Keratinocyte (primary cell): ENCODE data around the gene MYT1. TPM values are rescaled to one million over a fixed set of nuclear protein-coding genes. Genes with fewer than 3 reads are reported as not detected.

Experiments
- DNase-seq: peaks from one replicate; pipeline ENCODE4 v3.0.0-alpha.2; 2011; ENCODE audit warnings: low read depth, missing footprints, low spot score
- FAIRE-seq: peaks from 2 replicates; lab custom pipeline; 2011; peaks lifted over from hg19 to GRCh38; lab: Jason Lieb, UNC
- H2AFZ ChIP-seq: 2 replicates; pipeline ENCODE4 v1.6.0; 2012; ENCODE audit warnings: low read length, control low read depth, inconsistent platforms; ENCODE audit not compliant: control insufficient read depth
- H3K27ac ChIP-seq: 2 replicates; pipeline ENCODE4 v1.5.1; 2011; ENCODE audit warnings: low read length; ENCODE audit not compliant: control insufficient read depth, insufficient read depth
- H3K27me3 ChIP-seq: 3 replicates; pipeline ENCODE4 v1.6.0; 2011; ENCODE audit warnings: low read length; ENCODE audit not compliant: control insufficient read depth, insufficient read depth; ENCODE audit errors: extremely low read depth
- H3K36me3 ChIP-seq, 2 experiments: 2 replicates in 1 of 2; 3 replicates in 1 of 2; pipeline ENCODE4 v1.5.1; 2011; ENCODE audit warnings: low read length in 2 of 2, mild to moderate bottlenecking in 1 of 2; ENCODE audit not compliant: control insufficient read depth in 2 of 2, insufficient read depth in 2 of 2; ENCODE audit errors: extremely low read depth in 1 of 2
- H3K4me1 ChIP-seq: 3 replicates; pipeline ENCODE4 v1.5.1; 2011; ENCODE audit warnings: low read length; ENCODE audit not compliant: control insufficient read depth, insufficient read depth; ENCODE audit errors: extremely low read depth
- H3K4me2 ChIP-seq: 3 replicates; pipeline ENCODE4 v1.6.0; 2011; ENCODE audit warnings: low read depth, low read length; ENCODE audit not compliant: control insufficient read depth, insufficient read depth; ENCODE audit errors: extremely low read depth
- H3K4me3 ChIP-seq, 3 experiments: fragments of 200-600 bp in 1 of 3; sonication (generic) in 1 of 3; 2 replicates in 2 of 3; 3 replicates in 1 of 3; pipeline ENCODE4 v1.5.1; 2011 to 2016; ENCODE audit warnings: low read length in 3 of 3, mild to moderate bottlenecking in 3 of 3, control low read depth in 2 of 3, inconsistent platforms in 1 of 3, low read depth in 1 of 3, mixed read lengths in 1 of 3, mixed run types in 1 of 3, moderate library complexity in 1 of 3; ENCODE audit not compliant: control insufficient read depth in 2 of 3, insufficient read depth in 2 of 3; ENCODE audit errors: extremely low read depth in 1 of 3
- H3K79me2 ChIP-seq: 2 replicates; pipeline ENCODE4 v1.6.0; 2012; ENCODE audit warnings: low read length; ENCODE audit not compliant: control insufficient read depth, insufficient read depth
- H3K9ac ChIP-seq: 3 replicates; pipeline ENCODE4 v1.6.0; 2011; ENCODE audit warnings: low read length; ENCODE audit not compliant: control insufficient read depth, insufficient read depth; ENCODE audit errors: extremely low read depth
- H3K9me1 ChIP-seq: 3 replicates; pipeline ENCODE4 v1.6.0; 2011; ENCODE audit warnings: low read length; ENCODE audit not compliant: control insufficient read depth, insufficient read depth; ENCODE audit errors: extremely low read depth
- H3K9me3 ChIP-seq: 2 replicates; pipeline ENCODE4 v1.5.1; 2012; ENCODE audit warnings: low read depth, low read length; ENCODE audit not compliant: control insufficient read depth
- H4K20me1 ChIP-seq: 3 replicates; pipeline ENCODE4 v1.6.0; 2011; ENCODE audit warnings: low read length; ENCODE audit not compliant: control insufficient read depth, insufficient read depth; ENCODE audit errors: extremely low read depth
- EZH2 ChIP-seq: IDR thresholded peaks from one replicate; pipeline ENCODE4 v1.6.1; 2012; ENCODE audit warnings: inconsistent platforms, mild to moderate bottlenecking, low read length, moderate library complexity
- dilution Hi-C: fragments of 300-500 bp; cut with MboI; formaldehyde crosslinking; loops from one replicate; pipeline ENCODE4 v1.7.0; 2020; ENCODE audit warnings: low sequenced_read_pairs; ENCODE audit not compliant: extremely low pct_ligation_motif_present
- polyA plus RNA-seq, 5 experiments: library from polyadenylated mRNA; depleted of rRNA in 3 of 5; stranded (reverse) in 3 of 5; stranded (forward) in 1 of 5; unstranded in 1 of 5; fragments of >200 nt; gene quantifications; 1 replicate in 1 of 5; 2 replicates in 3 of 5; 3 replicates in 1 of 5; pipeline versions ENCODE4 v1.2.1 to v1.2.3, GENCODE V29; 2011 to 2012; ENCODE audit warnings: missing spikeins in 2 of 5, low read depth in 1 of 5, low replicate concordance in 1 of 5
- TF ChIP-seq, protein P1 (sequence below), 3 experiments: IDR thresholded peaks in 1 of 3; conservative IDR thresholded peaks in 1 of 3; optimal IDR thresholded peaks in 1 of 3; 2 replicates in 2 of 3; 3 replicates in 1 of 3; pipeline versions ENCODE3 to v1.5.1; 2011; ENCODE audit warnings: low read length in 3 of 3, mild to moderate bottlenecking in 3 of 3, moderate library complexity in 2 of 3, control low read depth in 1 of 3, inconsistent platforms in 1 of 3; ENCODE audit not compliant: insufficient read depth in 2 of 3; ENCODE audit errors: extremely low read depth in 1 of 3

MYT1 gene
- polyA plus RNA-seq, 1 donor (not counting 4 experiments of a cell fraction or from before 2014, with no cell fraction given): not detected

DNA sequence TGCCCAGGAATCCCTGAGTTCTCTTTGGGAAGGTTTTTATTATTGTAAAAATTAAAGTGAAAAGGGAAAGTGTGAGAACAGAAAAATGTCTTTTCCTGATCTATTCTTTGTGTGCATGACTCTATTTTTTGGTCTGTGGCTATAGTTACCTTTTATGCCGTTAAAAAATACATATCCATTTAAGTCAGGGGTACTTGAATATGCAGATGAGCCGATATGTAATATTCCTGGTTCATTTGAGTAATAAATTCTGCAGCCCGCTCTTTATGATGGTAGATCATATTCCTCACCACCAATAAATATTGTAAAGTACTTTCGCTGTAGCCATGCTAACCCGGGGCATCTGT, 503 bp upstream of the MYT1 start:
- Histone ChIP-seq H4K20me1 (no peaks in the 10 kb centered on the region), H3K79me2 (no peaks in the 10 kb centered on the region), H3K4me3 (no peak overlapping the region), H3K9me3 (no peaks in the 10 kb centered on the region), H3K4me1 (no peaks in the 10 kb centered on the region), H3K9ac (no peak overlapping the region), H3K27ac (no peak overlapping the region), H3K4me2 (no peak overlapping the region), H2AFZ (no peak overlapping the region), H3K9me1 (no peaks in the 10 kb centered on the region), H3K36me3 (no peaks in the 10 kb centered on the region), H3K27me3 (peaks cover 67% of the 10 kb centered on the region)
- TF ChIP-seq, protein P1, sequence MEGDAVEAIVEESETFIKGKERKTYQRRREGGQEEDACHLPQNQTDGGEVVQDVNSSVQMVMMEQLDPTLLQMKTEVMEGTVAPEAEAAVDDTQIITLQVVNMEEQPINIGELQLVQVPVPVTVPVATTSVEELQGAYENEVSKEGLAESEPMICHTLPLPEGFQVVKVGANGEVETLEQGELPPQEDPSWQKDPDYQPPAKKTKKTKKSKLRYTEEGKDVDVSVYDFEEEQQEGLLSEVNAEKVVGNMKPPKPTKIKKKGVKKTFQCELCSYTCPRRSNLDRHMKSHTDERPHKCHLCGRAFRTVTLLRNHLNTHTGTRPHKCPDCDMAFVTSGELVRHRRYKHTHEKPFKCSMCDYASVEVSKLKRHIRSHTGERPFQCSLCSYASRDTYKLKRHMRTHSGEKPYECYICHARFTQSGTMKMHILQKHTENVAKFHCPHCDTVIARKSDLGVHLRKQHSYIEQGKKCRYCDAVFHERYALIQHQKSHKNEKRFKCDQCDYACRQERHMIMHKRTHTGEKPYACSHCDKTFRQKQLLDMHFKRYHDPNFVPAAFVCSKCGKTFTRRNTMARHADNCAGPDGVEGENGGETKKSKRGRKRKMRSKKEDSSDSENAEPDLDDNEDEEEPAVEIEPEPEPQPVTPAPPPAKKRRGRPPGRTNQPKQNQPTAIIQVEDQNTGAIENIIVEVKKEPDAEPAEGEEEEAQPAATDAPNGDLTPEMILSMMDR (optimal IDR thresholded peaks at IDR 0.05 in 1 of 3, IDR thresholded peaks at IDR 0.05 in 1 of 3, conservative IDR thresholded peaks at IDR 0.05 in 1 of 3; ENCODE audit: extremely low read depth in 1 of 3, insufficient read depth in 2 of 3, low read length in 3 of 3): no peak
- no peak for TF ChIP-seq EZH2
- FAIRE-seq: no peak
- dilution Hi-C loops: no loop called here
- no peak for DNase-seq

DNA sequence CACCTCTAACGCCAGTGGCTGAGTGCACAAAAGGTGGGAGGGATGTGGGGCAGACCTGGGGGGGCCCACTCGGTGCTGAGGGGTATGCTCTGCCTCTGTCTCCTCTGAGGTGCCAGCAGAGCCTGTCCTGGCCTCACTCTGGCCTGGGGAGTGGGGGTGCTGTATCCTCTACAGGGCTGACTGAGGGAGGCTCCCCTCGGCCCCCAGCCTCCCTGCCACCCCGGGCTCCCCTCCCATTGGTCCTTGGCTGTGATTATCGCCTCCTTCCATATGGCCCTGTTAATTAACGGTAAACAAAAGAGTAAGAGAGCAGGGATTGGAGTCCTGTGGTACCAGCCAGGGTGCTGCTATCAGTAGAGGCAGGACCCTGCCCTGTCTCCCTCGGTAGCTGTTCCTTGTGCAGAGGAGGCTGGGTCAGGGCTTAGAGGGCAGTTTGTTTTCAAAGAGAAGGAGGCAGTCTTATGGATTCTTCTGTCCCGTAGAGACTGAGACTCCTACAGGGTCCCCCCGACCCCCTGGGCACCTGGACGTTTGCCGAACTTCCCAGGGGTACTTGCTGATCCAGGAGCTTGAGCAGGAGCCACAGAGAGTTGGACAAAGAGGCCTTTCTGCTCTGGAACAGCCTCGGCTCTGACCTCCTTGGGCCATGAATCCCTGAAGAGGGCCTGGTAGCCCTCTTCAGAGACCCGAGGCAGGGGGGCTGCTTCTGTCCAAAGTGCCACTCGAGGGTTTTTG, 1.8 kb downstream of the MYT1 start:
- no peak overlapping the region for H3K9ac ChIP-seq
- no peaks in the 10 kb centered on the region for H3K9me1 ChIP-seq
- no peaks in the 10 kb centered on the region for H3K4me1 ChIP-seq
- no peak overlapping the region for H2AFZ ChIP-seq
- FAIRE-seq (no peak), DNase-seq (no peak)
- H3K36me3 ChIP-seq: no peaks in the 10 kb centered on the region
- H3K9me3 ChIP-seq: no peaks in the 10 kb centered on the region
- no peaks in the 10 kb centered on the region for H3K79me2 ChIP-seq
- H3K27ac ChIP-seq: no peak overlapping the region
- no peaks in the 10 kb centered on the region for H4K20me1 ChIP-seq
- H3K4me3 ChIP-seq: no peak overlapping the region
- dilution Hi-C loops: no loop called here
- H3K4me2 ChIP-seq: no peak overlapping the region
- peaks cover 60% of the 10 kb centered on the region for H3K27me3 ChIP-seq
- TF ChIP-seq, protein P1 (optimal IDR thresholded peaks at IDR 0.05 in 1 of 3, IDR thresholded peaks at IDR 0.05 in 1 of 3, conservative IDR thresholded peaks at IDR 0.05 in 1 of 3; ENCODE audit: extremely low read depth in 1 of 3, insufficient read depth in 2 of 3, low read length in 3 of 3): no peak
- no peak for TF ChIP-seq EZH2
